HEK293 (cell line): ENCODE measurements around the gene PIK3C2A.

Experiments used
- CTCF ChIP-seq: fragments of 450-650 bp; formaldehyde crosslinking; IDR thresholded peaks from 2 replicates; pipeline ENCODE4 v1.5.1; 2016; ENCODE audit warnings: missing biosample characterization, missing genetic modification characterization
- INSM2 ChIP-seq: fragments of 450-650 bp; formaldehyde crosslinking; IDR thresholded peaks from 2 replicates; pipeline ENCODE4 v1.5.1; 2016; ENCODE audit warnings: missing biosample characterization, missing genetic modification characterization
- ZNF239 ChIP-seq: fragments of 450-650 bp; formaldehyde crosslinking; IDR thresholded peaks from 2 replicates; pipeline ENCODE4 v1.5.1; 2016; ENCODE audit warnings: missing biosample characterization, missing genetic modification characterization
- ZNF514 ChIP-seq: fragments of 450-650 bp; formaldehyde crosslinking; IDR thresholded peaks from 2 replicates; pipeline ENCODE4 v1.5.1; 2016; ENCODE audit warnings: missing biosample characterization, missing genetic modification characterization
- ZNF580 ChIP-seq: fragments of 450-650 bp; formaldehyde crosslinking; IDR thresholded peaks from 2 replicates; pipeline ENCODE4 v1.5.1; 2016; ENCODE audit warnings: missing biosample characterization, missing genetic modification characterization

GRCh38 chr11:17233101-17233500, 25.3 kb upstream of the PIK3C2A start:
- TF ChIP-seq INSM2 (tag by site-specific recombination): no peak
- TF ChIP-seq CTCF (tag by site-specific recombination): no peak
- TF ChIP-seq ZNF514 (tag by site-specific recombination): no peak
- TF ChIP-seq ZNF580 (tag by site-specific recombination): no peak
- no peak for TF ChIP-seq ZNF239 (tag by site-specific recombination)
